HG03439 (cell line): ENCODE results near the gene SPATA25.
"Not testable (repeated sequence)": the region's sequence is repeated elsewhere in the genome, so short reads cannot be mapped to it uniquely, and the experiment has no call there.

Experiments
- ATAC-seq: cut with Tn5 transposase; IDR thresholded peaks from one replicate; pipeline ENCODE4 v1.9.1; 2021; ENCODE audit warnings: mild to moderate bottlenecking, moderate library complexity; ENCODE audit not compliant: unreplicated experiment

SPATA25 gene, protein sequence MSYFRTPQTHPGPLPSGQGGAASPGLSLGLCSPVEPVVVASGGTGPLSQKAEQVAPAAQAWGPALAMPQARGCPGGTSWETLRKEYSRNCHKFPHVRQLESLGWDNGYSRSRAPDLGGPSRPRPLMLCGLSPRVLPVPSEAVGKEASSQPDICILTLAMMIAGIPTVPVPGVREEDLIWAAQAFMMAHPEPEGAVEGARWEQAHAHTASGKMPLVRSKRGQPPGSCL

DNA sequence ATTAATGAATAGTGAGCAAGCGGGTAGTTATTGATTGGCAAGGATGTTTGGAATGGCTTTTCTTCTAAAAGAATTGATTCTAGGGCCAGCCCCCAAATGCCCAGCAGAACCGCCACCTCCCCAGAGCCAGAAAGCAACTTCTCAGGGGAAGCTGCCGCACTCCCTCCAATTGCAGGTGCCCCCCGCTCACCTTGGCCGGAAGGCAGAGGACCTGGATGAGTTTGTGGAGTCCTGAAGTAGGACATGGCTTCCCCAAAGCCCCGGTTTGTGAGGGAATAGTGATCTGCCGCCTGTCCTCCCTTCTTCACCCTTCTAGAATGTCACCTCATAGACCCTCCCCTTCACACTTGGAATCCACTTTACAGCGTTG lies at the start of gene SPATA25:
Gene SPATA25, minus strand, starts transcription at position 277 of the 370 bp plus-strand sequence. Its CDS starts 32 bp downstream, at position 245.
- ATAC-seq = no peak

- peak; percentile 26 for ATAC-seq
Observed at GRCh38 chr20:45935416-45936046, 48.1 kb upstream of the SPATA25 start.

GRCh38 chr20:45934586-45935415 lies 47.4 kb upstream of the SPATA25 start, which contains the start of gene PCIF1:
TSS of gene PCIF1 (plus strand) at chr20:45934683. CDS start at chr20:45939000, 4,317 bp downstream.
- ATAC-seq = peak; percentile 78

DNA sequence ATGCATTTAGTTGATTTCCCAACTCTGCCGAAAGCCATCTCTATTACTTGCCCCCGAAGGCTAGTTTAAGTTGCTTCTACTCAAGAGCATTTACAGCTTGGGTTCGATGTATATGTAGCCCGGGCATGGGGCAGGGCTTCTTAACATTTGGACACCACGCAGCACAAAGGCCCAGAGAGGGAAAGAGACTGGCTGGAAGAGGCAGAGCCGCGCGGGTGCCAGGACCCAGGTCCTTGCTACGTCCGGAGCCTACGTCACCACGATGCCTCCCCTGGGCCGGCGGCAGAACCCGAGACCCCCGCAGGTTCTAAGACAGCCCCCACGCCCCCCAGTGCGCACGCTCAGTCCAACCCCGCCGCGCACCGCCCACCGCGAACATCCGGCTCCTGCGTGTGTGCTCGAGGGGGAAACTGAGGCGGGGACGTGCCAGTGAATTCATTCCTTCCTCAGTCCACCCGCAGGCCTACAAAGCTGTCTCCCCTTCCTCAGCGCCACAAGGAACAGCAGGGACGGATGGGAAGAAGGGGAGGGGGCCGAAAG lies 46.7 kb upstream of the SPATA25 start:
- peak; percentile 12 for ATAC-seq

- ATAC-seq = no peak
Observed at GRCh38 chr20:45933266-45934045, 46.0 kb upstream of the SPATA25 start.

- not testable (repeated sequence) for ATAC-seq
Observed at GRCh38 chr20:45931680-45932079, 44.3 kb upstream of the SPATA25 start.

DNA sequence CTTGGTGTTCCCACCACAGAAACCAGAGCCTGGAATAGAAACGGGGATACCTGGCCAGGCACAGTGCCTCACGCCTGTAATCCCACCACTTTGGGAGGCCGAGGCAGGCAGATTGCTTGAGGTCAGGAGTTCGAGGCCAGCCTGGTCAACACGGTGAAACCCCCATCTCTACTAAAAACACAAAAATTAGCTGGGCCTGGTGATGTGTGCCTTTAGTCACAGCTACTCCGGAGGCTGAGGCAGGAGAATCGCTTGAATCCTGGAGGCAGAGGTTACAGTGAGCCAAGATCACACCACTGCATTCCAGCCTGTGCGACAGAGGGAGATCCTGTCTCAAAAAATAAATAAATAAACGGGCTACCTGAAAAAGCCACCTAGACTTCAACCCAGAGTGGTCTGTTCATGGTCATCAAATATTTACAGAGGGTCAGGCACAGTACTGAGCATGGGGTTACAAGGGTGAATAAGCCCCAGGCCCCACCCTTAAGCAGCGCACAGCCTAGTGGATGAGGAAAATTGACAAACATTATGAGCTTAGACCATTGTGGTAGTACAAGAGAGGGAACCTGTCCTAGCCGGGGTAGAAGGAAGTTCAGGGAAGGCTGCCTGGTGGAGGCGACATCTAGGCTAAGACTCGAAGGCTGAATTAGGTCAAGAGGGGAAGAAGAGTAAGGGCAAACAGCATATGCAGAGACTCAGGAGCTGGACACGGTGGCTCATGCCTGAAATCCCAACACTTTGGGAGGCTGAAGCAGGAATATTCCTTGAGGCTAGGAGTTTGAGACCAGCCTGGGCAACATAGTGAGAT lies 39.9 kb upstream of the SPATA25 start:
- no peak for ATAC-seq

DNA sequence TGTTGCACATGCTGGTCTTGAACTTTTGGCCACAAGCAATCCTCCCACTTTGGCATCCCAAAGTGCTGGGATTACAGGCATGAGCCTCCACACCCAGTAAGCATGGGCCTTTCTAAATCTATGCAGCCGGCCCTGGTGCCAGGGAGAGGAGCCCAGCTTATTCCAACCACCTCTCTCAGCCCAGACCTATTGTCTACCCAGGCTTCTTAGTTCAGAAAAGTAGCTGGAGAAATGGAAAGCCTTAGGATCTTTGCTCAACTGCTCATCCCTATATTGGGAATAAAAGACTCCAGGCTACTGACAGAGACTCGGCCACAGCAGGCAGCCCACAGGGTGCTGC lies 39.3 kb upstream of the SPATA25 start:
- ATAC-seq = no peak

DNA sequence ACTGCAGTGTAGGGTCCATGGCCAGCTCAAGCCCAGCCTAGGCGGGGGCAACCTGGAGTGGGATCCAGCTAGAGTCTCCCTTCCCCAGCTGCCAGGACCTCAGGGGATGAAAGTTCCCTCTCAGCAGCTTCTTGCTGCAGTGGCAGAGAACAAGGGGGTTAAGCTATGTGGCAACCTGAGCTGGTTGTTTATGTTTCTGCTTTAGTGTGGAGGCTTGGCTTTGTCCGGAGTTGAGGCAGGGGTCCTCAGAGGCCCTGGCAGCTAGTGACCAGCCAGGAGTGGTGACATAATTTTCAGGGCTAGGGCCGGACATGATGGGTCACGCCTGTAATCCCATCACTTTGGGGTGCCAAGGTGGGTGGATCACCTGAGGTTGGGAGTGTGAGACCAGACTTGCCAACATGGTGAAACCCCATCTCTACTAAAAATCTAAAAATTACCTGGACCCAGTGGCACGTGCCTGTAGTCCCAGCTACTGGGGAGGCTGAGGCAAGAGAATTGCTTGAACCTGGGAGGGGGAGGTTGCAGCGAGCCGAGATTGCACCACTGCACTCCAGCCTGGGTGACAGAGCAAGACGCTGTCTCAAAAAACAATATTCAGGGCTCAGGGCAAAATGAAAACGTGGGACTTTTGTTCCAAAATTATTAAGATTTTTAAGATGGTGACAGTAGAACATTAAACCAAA lies 38.5 kb upstream of the SPATA25 start:
- no peak for ATAC-seq

DNA sequence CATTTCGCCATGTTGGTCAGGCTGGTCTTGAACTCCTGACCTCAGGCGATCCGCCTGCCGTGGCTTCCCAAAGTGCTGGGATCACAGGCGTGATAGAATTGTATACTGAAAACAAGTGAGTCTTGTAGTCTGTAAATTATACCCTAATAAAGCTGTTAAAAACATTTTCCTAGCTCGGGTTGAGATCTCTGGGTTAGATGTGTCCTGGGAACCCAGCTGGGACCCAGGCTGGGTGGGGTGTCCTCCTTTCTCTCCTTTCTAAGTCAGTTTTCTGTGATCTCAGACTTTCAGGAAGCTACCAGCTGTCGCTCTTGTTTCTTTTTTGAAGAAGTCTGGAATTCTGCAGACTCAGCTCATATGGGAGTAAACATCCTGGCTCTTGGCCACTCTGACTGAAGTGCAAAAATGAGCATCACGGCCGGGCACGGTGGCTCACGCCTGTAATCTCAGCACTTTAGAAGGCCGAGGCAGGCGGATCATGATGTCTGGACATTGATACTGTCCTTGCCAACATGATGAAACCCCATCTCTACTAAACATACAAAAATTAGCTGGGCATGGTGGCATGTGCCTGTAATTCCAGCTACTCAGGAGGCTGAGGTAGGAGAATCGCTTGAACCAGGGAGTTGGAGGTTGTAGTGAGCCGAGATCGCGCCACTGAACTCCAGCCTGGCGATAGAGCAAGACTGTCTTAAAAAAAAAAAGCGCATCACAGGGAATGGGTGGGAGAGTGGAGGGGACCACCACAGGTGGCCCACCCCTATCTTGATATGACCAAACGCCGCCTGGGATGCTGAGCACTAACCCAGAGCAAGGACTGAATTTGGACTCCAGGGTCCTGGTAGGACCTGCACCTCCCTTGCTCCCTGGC lies 37.2 kb upstream of the SPATA25 start:
- ATAC-seq = no peak

DNA sequence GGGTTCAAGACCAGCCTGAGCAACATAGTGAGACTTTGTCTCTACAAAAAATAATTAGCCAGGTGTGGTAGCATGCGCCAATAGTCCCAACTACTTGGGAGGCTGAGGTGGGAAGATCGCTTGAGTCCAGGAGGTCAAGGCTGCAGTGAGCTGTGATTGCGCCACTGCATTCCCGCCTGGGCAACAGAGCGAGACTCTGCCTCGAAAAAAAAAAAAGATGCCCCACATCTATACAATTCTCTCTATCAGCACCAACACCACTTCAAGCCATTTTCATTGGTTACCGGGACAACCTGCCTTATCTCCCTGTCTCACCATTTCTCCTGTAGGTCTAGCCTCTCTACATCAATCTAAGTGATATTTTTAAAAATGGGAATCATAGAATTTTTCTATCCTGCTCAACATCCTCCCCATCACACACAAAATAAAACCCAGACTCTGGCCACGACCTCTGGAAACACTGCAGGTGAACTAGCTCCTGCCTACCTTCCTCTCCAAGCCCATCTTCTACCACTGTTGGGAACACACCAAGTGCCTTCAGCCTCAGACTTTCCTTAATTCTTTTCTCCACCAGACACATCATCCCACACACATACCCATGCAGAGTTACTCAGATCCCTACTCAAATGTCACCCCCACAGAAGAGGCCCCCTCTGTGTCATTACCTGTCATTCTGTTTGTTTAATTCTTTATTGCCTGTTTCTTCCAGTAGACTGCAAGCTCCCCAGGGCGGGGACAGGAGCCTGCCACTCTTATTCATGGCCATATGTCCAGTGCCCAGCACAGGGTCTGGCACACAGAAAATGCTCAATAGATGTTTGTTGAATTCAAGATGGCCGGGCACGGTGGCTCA lies 34.1 kb upstream of the SPATA25 start:
- ATAC-seq = no peak

GRCh38 chr20:45920462-45921336 lies 33.3 kb upstream of the SPATA25 start:
- no peak for ATAC-seq

DNA sequence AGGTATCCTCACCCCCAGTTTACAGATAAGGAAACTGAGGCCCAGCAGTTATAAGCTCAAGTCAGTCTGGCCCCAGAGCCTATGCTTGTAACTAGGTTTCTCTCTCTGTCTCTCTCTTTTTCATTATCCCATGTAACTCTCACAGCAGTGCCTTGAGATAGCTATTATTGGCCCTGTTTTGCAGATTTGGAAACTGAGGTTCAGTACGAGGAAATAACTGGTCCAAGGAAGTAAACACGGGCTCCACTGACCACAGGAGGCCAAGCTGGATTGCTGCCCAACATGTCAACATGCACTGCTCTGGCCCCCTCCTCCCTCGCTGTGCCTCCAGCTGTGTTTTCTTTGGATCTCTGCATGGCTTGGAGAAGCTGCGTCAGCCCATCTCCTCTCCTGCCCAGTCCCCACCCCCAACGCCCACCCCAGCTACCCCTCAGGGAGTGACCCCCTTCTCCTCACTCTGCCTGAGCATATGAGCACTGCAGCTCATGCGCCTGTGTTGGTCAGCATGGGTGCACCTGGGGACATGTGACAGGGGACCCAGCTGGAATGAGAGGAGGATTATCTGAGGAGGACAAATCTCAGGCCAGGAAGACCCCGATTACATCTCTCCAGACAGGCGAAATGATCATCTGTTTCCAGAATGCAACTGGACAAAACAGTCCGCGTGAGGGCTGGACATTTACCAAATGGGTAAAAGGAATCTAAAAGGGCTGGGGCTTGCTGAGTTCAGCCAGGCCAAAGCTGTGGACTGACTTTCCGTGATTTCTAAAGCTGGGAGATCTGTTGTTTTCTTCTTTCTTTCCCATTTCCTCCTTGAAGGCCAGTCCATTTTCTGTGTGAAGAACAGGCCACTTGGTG lies 32.3 kb upstream of the SPATA25 start:
- ATAC-seq = no peak

- no peak for ATAC-seq
Observed at GRCh38 chr20:45918779-45919537, 31.5 kb upstream of the SPATA25 start.

- no peak for ATAC-seq
Observed at GRCh38 chr20:45918182-45918737, 30.8 kb upstream of the SPATA25 start.
